HUDEP-2 (cell line): ENCODE measurements around the gene RSPH9.
"Not testable (repeated sequence)": the region's sequence is repeated elsewhere in the genome, so short reads cannot be mapped to it uniquely, and the experiment has no call there.

Source experiments
- DNase-seq, 76 experiments: peaks; one replicate each; lab custom pipeline; 2025; ENCODE audit not compliant: unreplicated experiment in 76 of 76; lab: John Stamatoyannopoulos, UW

The RSPH9 gene

GRCh38 chr6:43682724-43683429 is 38.0 kb downstream of the RSPH9 start:
- peak in 1 of 76 experiments; percentile 13 for DNase-seq

GRCh38 chr6:43683708-43684455 is 39.0 kb downstream of the RSPH9 start:
- DNase-seq = peak in 1 of 76 experiments; percentile 12

GRCh38 chr6:43687079-43687436 is 42.2 kb downstream of the RSPH9 start:
- no peak for DNase-seq

- DNase-seq = peak in 71 of 76 experiments; percentile 25 to 86 (median 68)
These were observed 42.9 kb downstream of the RSPH9 start, which contains the start of gene MRPS18A for GRCh38 chr6:43687437-43688347. Gene MRPS18A, minus strand, starts transcription at chr6:43687791. Its CDS starts 12 bp downstream, at chr6:43687779.

GRCh38 chr6:43689421-43689820 is 44.6 kb downstream of the RSPH9 start:
- no peak for DNase-seq

GRCh38 chr6:43695215-43695966 is 50.6 kb downstream of the RSPH9 start:
- no peak for DNase-seq

GRCh38 chr6:43695967-43696291 is 51.1 kb downstream of the RSPH9 start:
- no peak for DNase-seq

- DNase-seq = no peak
These were observed 52.6 kb downstream of the RSPH9 start for GRCh38 chr6:43697421-43697820.

GRCh38 chr6:43698584-43699349 is 53.9 kb downstream of the RSPH9 start:
- no peak for DNase-seq

- no peak for DNase-seq
These were observed 54.8 kb downstream of the RSPH9 start for GRCh38 chr6:43699564-43700186.

GRCh38 chr6:43700939-43701560 is 56.2 kb downstream of the RSPH9 start:
- DNase-seq = not testable (repeated sequence)

- peak in 1 of 76 experiments; percentile 37 for DNase-seq
These were observed 57.3 kb downstream of the RSPH9 start for GRCh38 chr6:43702171-43702533.

GRCh38 chr6:43702534-43703440 is 58.0 kb downstream of the RSPH9 start:
- peak in 73 of 76 experiments; percentile 30 to 91 (median 79) for DNase-seq

GRCh38 chr6:43703512-43704429 is 58.9 kb downstream of the RSPH9 start:
- DNase-seq = no peak

- no peak for DNase-seq
These were observed 61.2 kb downstream of the RSPH9 start for GRCh38 chr6:43705996-43706395.

- DNase-seq = no peak
These were observed 62.0 kb downstream of the RSPH9 start for GRCh38 chr6:43706788-43707187.

GRCh38 chr6:43707269-43707668 is 62.4 kb downstream of the RSPH9 start:
- no peak for DNase-seq
